ENCODE results near the gene DMAC1. TPM values are rescaled to one million over a fixed set of nuclear protein-coding genes. Genes with fewer than 3 reads are reported as not detected.

Gene DMAC1
- total RNA-seq, 1 donor, result 10.6 TPM

- no peak overlapping the region for H3K4me3 ChIP-seq (ENCODE audit: low read depth, low read length)
- no peak for TF ChIP-seq CTCF (IDR thresholded peaks at IDR 0.05; ENCODE audit: insufficient read depth, low read length)
- no peak for DNase-seq (ENCODE audit: low read depth)
These were observed 10.8 kb downstream of the DMAC1 start for GRCh38 chr9:7788772-7789171.

GRCh38 chr9:7785813-7786212 lies 13.8 kb downstream of the DMAC1 start:
- no peak for TF ChIP-seq CTCF (IDR thresholded peaks at IDR 0.05; ENCODE audit: insufficient read depth, low read length)
- no peak overlapping the region for H3K4me3 ChIP-seq (ENCODE audit: low read depth, low read length)
- no peak for DNase-seq (ENCODE audit: low read depth)

GRCh38 chr9:7784472-7784871 lies 15.1 kb downstream of the DMAC1 start:
- DNase-seq (ENCODE audit: low read depth), result no peak
- TF ChIP-seq CTCF (IDR thresholded peaks at IDR 0.05; ENCODE audit: insufficient read depth, low read length), result no peak
- H3K4me3 ChIP-seq (ENCODE audit: low read depth, low read length), result no peak overlapping the region

- DNase-seq (ENCODE audit: low read depth), result no peak
- no peak for TF ChIP-seq CTCF (IDR thresholded peaks at IDR 0.05; ENCODE audit: insufficient read depth, low read length)
- no peak overlapping the region for H3K4me3 ChIP-seq (ENCODE audit: low read depth, low read length)
These were observed 15.9 kb downstream of the DMAC1 start for GRCh38 chr9:7783635-7784063.

GRCh38 chr9:7782400-7783120 lies 17.0 kb downstream of the DMAC1 start:
- no peak overlapping the region for H3K4me3 ChIP-seq (ENCODE audit: low read depth, low read length)
- no peak for TF ChIP-seq CTCF (IDR thresholded peaks at IDR 0.05; ENCODE audit: insufficient read depth, low read length)
- DNase-seq (ENCODE audit: low read depth), result no peak

- peak; percentile 32 for DNase-seq (ENCODE audit: low read depth)
- no peak overlapping the region for H3K4me3 ChIP-seq (ENCODE audit: low read depth, low read length)
- no peak for TF ChIP-seq CTCF (IDR thresholded peaks at IDR 0.05; ENCODE audit: insufficient read depth, low read length)
These were observed 19.2 kb downstream of the DMAC1 start for GRCh38 chr9:7780261-7780988.
